Activated T-helper 2 cell treated with anti-CD3 and anti-CD28 coated beads, Interferon-gamma antibody, Interleukin-2, Interleukin-4, amounts not matched to agents 10 μg/mL and 5 μg/mL and 100 μg/mL, durations not matched to agents 14 hours and 24 hours and 36 hours (primary cell): ENCODE measurements around the gene PLOD2. TPM values are rescaled to one million over a fixed set of nuclear protein-coding genes. Genes with fewer than 3 reads are reported as not detected.

Source experiments
- DNase-seq: peaks from one replicate; pipeline ENCODE4 v3.0.0; 2021; ENCODE audit warnings: low spot score
- H3K27ac Mint-ChIP-seq: one replicate; pipeline ENCODE4 v1.8.0; 2021; ENCODE audit warnings: mixed read lengths
- H3K27me3 Mint-ChIP-seq: one replicate; pipeline ENCODE4 v1.8.0; 2021; ENCODE audit warnings: low read depth, mixed read lengths
- H3K36me3 Mint-ChIP-seq: one replicate; pipeline ENCODE4 v1.8.0; 2021; ENCODE audit warnings: low read depth, mixed read lengths
- H3K4me1 Mint-ChIP-seq: one replicate; pipeline ENCODE4 v1.8.0; 2021; ENCODE audit warnings: low read depth, mixed read lengths
- H3K4me3 Mint-ChIP-seq: one replicate; pipeline ENCODE4 v1.8.0; 2021; ENCODE audit warnings: low read depth, mild to moderate bottlenecking, moderate library complexity, mixed read lengths
- H3K9me3 Mint-ChIP-seq: one replicate; pipeline ENCODE4 v1.8.0; 2021; ENCODE audit warnings: mixed read lengths
- intact Hi-C: fragments of 100-400 bp; cut with micrococcal nuclease; formaldehyde crosslinking; loops from one replicate; pipeline ENCODE4 v1.15.1; 2023
- total RNA-seq: library from RNA; stranded (reverse); gene quantifications from 2 replicates; pipeline ENCODE4 v1.2.3, GENCODE V29; 2022

Gene PLOD2
- total RNA-seq, 1 donor from 2014 or later: 2.2 TPM

- Mint-ChIP-seq H3K27me3 (peaks cover 7% of the 10 kb centered on the region), H3K36me3 (no peaks in the 10 kb centered on the region), H3K27ac (no peak overlapping the region), H3K9me3 (no peaks in the 10 kb centered on the region), H3K4me3 (no peak overlapping the region), H3K4me1 (no peaks in the 10 kb centered on the region)
- intact Hi-C loops: no loop called here
- no peak for DNase-seq
Observed at GRCh38 chr3:146153429-146153828, 7.6 kb downstream of the PLOD2 start.

- no peaks in the 10 kb centered on the region for H3K4me1 Mint-ChIP-seq
- no peaks in the 10 kb centered on the region for H3K9me3 Mint-ChIP-seq
- DNase-seq: no peak
- H3K36me3 Mint-ChIP-seq: no peaks in the 10 kb centered on the region
- H3K4me3 Mint-ChIP-seq: no peak overlapping the region
- peaks cover 6% of the 10 kb centered on the region for H3K27me3 Mint-ChIP-seq
- intact Hi-C loops: no loop called here
- no peak overlapping the region for H3K27ac Mint-ChIP-seq
Observed at GRCh38 chr3:146152834-146153233, 8.2 kb downstream of the PLOD2 start.

GRCh38 chr3:146148468-146148931 is 12.5 kb downstream of the PLOD2 start:
- Mint-ChIP-seq H3K4me3 (no peak overlapping the region), H3K4me1 (no peaks in the 10 kb centered on the region), H3K27ac (no peak overlapping the region), H3K9me3 (no peaks in the 10 kb centered on the region), H3K36me3 (no peaks in the 10 kb centered on the region), H3K27me3 (no peaks in the 10 kb centered on the region)
- DNase-seq: no peak
- intact Hi-C loops: no loop called here

GRCh38 chr3:146145642-146146041 is 15.3 kb downstream of the PLOD2 start:
- Mint-ChIP-seq H3K27ac (no peak overlapping the region), H3K4me3 (no peak overlapping the region), H3K4me1 (no peaks in the 10 kb centered on the region), H3K36me3 (no peaks in the 10 kb centered on the region), H3K27me3 (no peaks in the 10 kb centered on the region), H3K9me3 (no peaks in the 10 kb centered on the region)
- intact Hi-C loops: no loop called here
- DNase-seq: no peak

GRCh38 chr3:146142757-146143156 is 18.2 kb downstream of the PLOD2 start:
- H3K9me3 Mint-ChIP-seq: no peaks in the 10 kb centered on the region
- H3K27me3 Mint-ChIP-seq: no peaks in the 10 kb centered on the region
- no peaks in the 10 kb centered on the region for H3K36me3 Mint-ChIP-seq
- no peak overlapping the region for H3K4me3 Mint-ChIP-seq
- H3K4me1 Mint-ChIP-seq: no peaks in the 10 kb centered on the region
- no peak for DNase-seq
- H3K27ac Mint-ChIP-seq: no peak overlapping the region
- intact Hi-C loops: no loop called here

GRCh38 chr3:146139586-146140110 is 21.3 kb downstream of the PLOD2 start:
- Mint-ChIP-seq H3K27ac (no peak overlapping the region), H3K4me1 (no peaks in the 10 kb centered on the region), H3K27me3 (no peaks in the 10 kb centered on the region), H3K36me3 (no peaks in the 10 kb centered on the region), H3K9me3 (no peaks in the 10 kb centered on the region), H3K4me3 (no peak overlapping the region)
- intact Hi-C loops: no loop called here
- no peak for DNase-seq

- no peaks in the 10 kb centered on the region for H3K36me3 Mint-ChIP-seq
- H3K4me1 Mint-ChIP-seq: no peaks in the 10 kb centered on the region
- DNase-seq: no peak
- no peak overlapping the region for H3K4me3 Mint-ChIP-seq
- H3K9me3 Mint-ChIP-seq: no peaks in the 10 kb centered on the region
- H3K27ac Mint-ChIP-seq: no peak overlapping the region
- H3K27me3 Mint-ChIP-seq: no peaks in the 10 kb centered on the region
- intact Hi-C loops: no loop called here
Observed at GRCh38 chr3:146138902-146139301, 22.1 kb downstream of the PLOD2 start.

GRCh38 chr3:146136647-146137046 is 24.3 kb downstream of the PLOD2 start:
- no peak for DNase-seq
- intact Hi-C loops: no loop called here
- H3K27me3 Mint-ChIP-seq: no peaks in the 10 kb centered on the region

GRCh38 chr3:146134348-146135117 is 26.5 kb downstream of the PLOD2 start:
- Mint-ChIP-seq H3K4me1 (no peaks in the 10 kb centered on the region), H3K4me3 (no peak overlapping the region), H3K27ac (no peak overlapping the region), H3K9me3 (no peaks in the 10 kb centered on the region), H3K27me3 (no peaks in the 10 kb centered on the region), H3K36me3 (no peaks in the 10 kb centered on the region)
- DNase-seq: no peak
- intact Hi-C loops: no loop called here

More at GRCh38 chr3:146136647-146137046, 24.3 kb downstream of the PLOD2 start:
- no peaks in the 10 kb centered on the region for H3K36me3 Mint-ChIP-seq
- no peaks in the 10 kb centered on the region for H3K9me3 Mint-ChIP-seq
- H3K4me1 Mint-ChIP-seq: no peaks in the 10 kb centered on the region
- no peak overlapping the region for H3K4me3 Mint-ChIP-seq
- H3K27ac Mint-ChIP-seq: no peak overlapping the region

- H3K4me3 Mint-ChIP-seq: no peak overlapping the region
- H3K4me1 Mint-ChIP-seq: no peaks in the 10 kb centered on the region
- no peaks in the 10 kb centered on the region for H3K9me3 Mint-ChIP-seq
- intact Hi-C loops: no loop called here
- DNase-seq: no peak
- no peaks in the 10 kb centered on the region for H3K27me3 Mint-ChIP-seq
- H3K27ac Mint-ChIP-seq: no peak overlapping the region
- no peaks in the 10 kb centered on the region for H3K36me3 Mint-ChIP-seq
Observed at GRCh38 chr3:146133441-146133840, 27.5 kb downstream of the PLOD2 start.

- no peak overlapping the region for H3K4me3 Mint-ChIP-seq
- intact Hi-C loops: no loop called here
- no peak for DNase-seq
- H3K27me3 Mint-ChIP-seq: no peaks in the 10 kb centered on the region
- H3K4me1 Mint-ChIP-seq: no peaks in the 10 kb centered on the region
- no peak overlapping the region for H3K27ac Mint-ChIP-seq
- no peaks in the 10 kb centered on the region for H3K36me3 Mint-ChIP-seq
- H3K9me3 Mint-ChIP-seq: no peaks in the 10 kb centered on the region
Observed at GRCh38 chr3:146131616-146132410, 29.2 kb downstream of the PLOD2 start.

GRCh38 chr3:146130881-146131371 is 30.1 kb downstream of the PLOD2 start:
- H3K4me3 Mint-ChIP-seq: no peak overlapping the region
- intact Hi-C loops: no loop called here
- H3K9me3 Mint-ChIP-seq: no peaks in the 10 kb centered on the region

GRCh38 chr3:146129750-146130149 is 31.2 kb downstream of the PLOD2 start:
- H3K4me3 Mint-ChIP-seq: no peak overlapping the region
- H3K27ac Mint-ChIP-seq: no peak overlapping the region
- intact Hi-C loops: no loop called here
- DNase-seq: no peak
- no peaks in the 10 kb centered on the region for H3K4me1 Mint-ChIP-seq
- H3K27me3 Mint-ChIP-seq: no peaks in the 10 kb centered on the region
- no peaks in the 10 kb centered on the region for H3K36me3 Mint-ChIP-seq
- H3K9me3 Mint-ChIP-seq: no peaks in the 10 kb centered on the region

More at GRCh38 chr3:146130881-146131371, 30.1 kb downstream of the PLOD2 start:
- Mint-ChIP-seq H3K36me3 (no peaks in the 10 kb centered on the region), H3K4me1 (no peaks in the 10 kb centered on the region), H3K27ac (no peak overlapping the region), H3K27me3 (no peaks in the 10 kb centered on the region)
- no peak for DNase-seq
